ENCODE measurements around the gene LGR6. TPM values are rescaled to one million over a fixed set of nuclear protein-coding genes. Genes with fewer than 3 reads are reported as not detected.

The LGR6 gene
- polyA plus RNA-seq, 3 donors = not detected

DNA sequence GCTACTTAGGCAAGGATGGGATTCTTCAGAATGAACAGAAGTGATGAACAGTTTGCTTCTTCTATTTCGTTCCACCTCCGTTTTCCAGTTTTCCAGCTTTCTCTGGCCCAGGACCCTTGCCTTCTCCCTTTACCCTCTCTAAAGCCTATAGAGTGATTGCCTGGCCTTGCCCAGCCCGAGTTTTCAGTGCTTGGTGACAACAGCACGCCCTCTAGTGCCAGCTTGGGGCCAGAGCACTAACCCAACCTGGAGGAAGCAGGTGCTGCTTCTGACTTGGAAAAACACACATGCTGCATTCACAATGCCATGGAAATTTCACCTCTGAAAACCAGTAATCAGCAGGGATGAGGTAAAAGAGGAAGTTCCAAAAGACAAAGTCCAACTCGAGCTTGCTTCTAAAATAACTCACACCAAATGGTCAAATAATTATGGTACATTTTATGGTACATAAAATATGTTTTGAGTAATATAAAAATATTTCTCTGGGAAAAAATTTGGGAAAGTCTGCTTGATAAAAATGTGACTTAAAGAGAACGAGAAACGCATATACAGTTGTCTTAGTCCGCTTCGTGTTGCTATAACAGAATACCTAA, 122.1 kb downstream of the LGR6 start:
- 26% methylated on average over 8 of the region's 9 CpGs for WGBS (ENCODE audit: insufficient coverage)

GRCh38 chr1:202316186-202316585, 122.6 kb downstream of the LGR6 start:
- Mint-ChIP-seq H3K36me3 (no peaks in the 10 kb centered on the region), H3K27ac (no peak overlapping the region), H3K9me3 (no peaks in the 10 kb centered on the region), H3K27me3 (ENCODE audit: low read depth in 3 of 3) (peaks cover 21 to 32% (median 25%) of the 10 kb centered on the region in 3 donors), H3K4me1 (no peaks in the 10 kb centered on the region), H3K4me3 (no peak overlapping the region)
- H3K36me3 ChIP-seq (replicated peaks in 1 of 2; ENCODE audit: control insufficient read depth in 1 of 2, insufficient read depth in 2 of 2, low read length in 2 of 2) = no peaks in the 10 kb centered on the region
- H3K4me1 ChIP-seq (ENCODE audit: control insufficient read depth in 1 of 2, insufficient read depth in 2 of 2, low read length in 2 of 2) = no peaks in the 10 kb centered on the region
- no peaks in the 10 kb centered on the region for H4K20me1 ChIP-seq (ENCODE audit: insufficient read depth, low read length)
- no peak overlapping the region for H3K4me3 ChIP-seq (replicated peaks in 1 of 3; ENCODE audit: low read depth in 2 of 3, low read length in 3 of 3)
- H3K9me3 ChIP-seq (replicated peaks in 1 of 2; ENCODE audit: control insufficient read depth in 1 of 2, insufficient read depth in 1 of 2, low read length in 2 of 2) = no peaks in the 10 kb centered on the region
- no peak overlapping the region for H2AFZ ChIP-seq (ENCODE audit: insufficient read depth, low read depth, low read length, poor library complexity, severe bottlenecking)
- H3K79me2 ChIP-seq (ENCODE audit: insufficient read depth, low read length) = no peaks in the 10 kb centered on the region
- intact Hi-C loops (cut with micrococcal nuclease) = loop anchor here (5.0 to 10.0 kb wide), 2 partner anchors 124 to 131 kb away; partner anchors contain the start of gene LGR6 (in 1 of the 2)
- no peak overlapping the region for H3K9ac ChIP-seq (ENCODE audit: insufficient read depth, low read length, poor library complexity, severe bottlenecking)
- DNase-seq = no peak
- TF ChIP-seq, protein P1, sequence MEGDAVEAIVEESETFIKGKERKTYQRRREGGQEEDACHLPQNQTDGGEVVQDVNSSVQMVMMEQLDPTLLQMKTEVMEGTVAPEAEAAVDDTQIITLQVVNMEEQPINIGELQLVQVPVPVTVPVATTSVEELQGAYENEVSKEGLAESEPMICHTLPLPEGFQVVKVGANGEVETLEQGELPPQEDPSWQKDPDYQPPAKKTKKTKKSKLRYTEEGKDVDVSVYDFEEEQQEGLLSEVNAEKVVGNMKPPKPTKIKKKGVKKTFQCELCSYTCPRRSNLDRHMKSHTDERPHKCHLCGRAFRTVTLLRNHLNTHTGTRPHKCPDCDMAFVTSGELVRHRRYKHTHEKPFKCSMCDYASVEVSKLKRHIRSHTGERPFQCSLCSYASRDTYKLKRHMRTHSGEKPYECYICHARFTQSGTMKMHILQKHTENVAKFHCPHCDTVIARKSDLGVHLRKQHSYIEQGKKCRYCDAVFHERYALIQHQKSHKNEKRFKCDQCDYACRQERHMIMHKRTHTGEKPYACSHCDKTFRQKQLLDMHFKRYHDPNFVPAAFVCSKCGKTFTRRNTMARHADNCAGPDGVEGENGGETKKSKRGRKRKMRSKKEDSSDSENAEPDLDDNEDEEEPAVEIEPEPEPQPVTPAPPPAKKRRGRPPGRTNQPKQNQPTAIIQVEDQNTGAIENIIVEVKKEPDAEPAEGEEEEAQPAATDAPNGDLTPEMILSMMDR (IDR thresholded peaks at IDR 0.05) = no peak
- H3K27ac ChIP-seq (ENCODE audit: low read depth in 1 of 2, low read length in 2 of 2) = no peak overlapping the region
- H3K4me2 ChIP-seq (replicated peaks; ENCODE audit: extremely low read depth, low read length, poor library complexity, severe bottlenecking) = no peak overlapping the region
- peaks cover 3 to 9% of the 10 kb centered on the region in 2 donors for H3K27me3 ChIP-seq (ENCODE audit: control insufficient read depth in 2 of 2, insufficient read depth in 2 of 2, low read length in 2 of 2)

More for the DNA sequence above, 122.1 kb downstream of the LGR6 start:
- H3K27ac Mint-ChIP-seq = no peak overlapping the region
- intact Hi-C loops (cut with micrococcal nuclease) = loop anchor here (5.0 to 10.0 kb wide), 2 partner anchors 123 to 131 kb away; partner anchors contain the start of gene LGR6 (in 1 of the 2)
- no peaks in the 10 kb centered on the region for H4K20me1 ChIP-seq (ENCODE audit: insufficient read depth, low read length)
- H3K27me3 ChIP-seq (ENCODE audit: control insufficient read depth in 2 of 2, insufficient read depth in 2 of 2, low read length in 2 of 2) = peaks cover 3 to 9% of the 10 kb centered on the region in 2 donors
- H3K9me3 Mint-ChIP-seq = no peaks in the 10 kb centered on the region
- no peaks in the 10 kb centered on the region for H3K4me1 ChIP-seq (ENCODE audit: control insufficient read depth in 1 of 2, insufficient read depth in 2 of 2, low read length in 2 of 2)
- no peaks in the 10 kb centered on the region for H3K79me2 ChIP-seq (ENCODE audit: insufficient read depth, low read length)
- no peaks in the 10 kb centered on the region for H3K4me1 Mint-ChIP-seq
- H3K27ac ChIP-seq (ENCODE audit: low read depth in 1 of 2, low read length in 2 of 2) = no peak overlapping the region
- H3K36me3 Mint-ChIP-seq = no peaks in the 10 kb centered on the region
- H3K36me3 ChIP-seq (replicated peaks in 1 of 2; ENCODE audit: control insufficient read depth in 1 of 2, insufficient read depth in 2 of 2, low read length in 2 of 2) = no peaks in the 10 kb centered on the region
- H3K4me2 ChIP-seq (replicated peaks; ENCODE audit: extremely low read depth, low read length, poor library complexity, severe bottlenecking) = no peak overlapping the region
- H3K9ac ChIP-seq (ENCODE audit: insufficient read depth, low read length, poor library complexity, severe bottlenecking) = no peak overlapping the region
- no peak overlapping the region for H3K4me3 ChIP-seq (replicated peaks in 1 of 3; ENCODE audit: low read depth in 2 of 3, low read length in 3 of 3)
- no peak overlapping the region for H3K4me3 Mint-ChIP-seq
- H3K9me3 ChIP-seq (replicated peaks in 1 of 2; ENCODE audit: control insufficient read depth in 1 of 2, insufficient read depth in 1 of 2, low read length in 2 of 2) = no peaks in the 10 kb centered on the region
- peaks cover 18 to 32% (median 23%) of the 10 kb centered on the region in 3 donors for H3K27me3 Mint-ChIP-seq (ENCODE audit: low read depth in 3 of 3)
- TF ChIP-seq, protein P1 (IDR thresholded peaks at IDR 0.05) = peak; percentile 95
- DNase-seq = peak; percentile 29 to 41 (median 37)
- H2AFZ ChIP-seq (ENCODE audit: insufficient read depth, low read depth, low read length, poor library complexity, severe bottlenecking) = no peak overlapping the region
